ENCODE measurements around the gene SENP2. TPM values are rescaled to one million over a fixed set of nuclear protein-coding genes. Genes with fewer than 3 reads are reported as not detected.
"Not testable (repeated sequence)": the region's sequence is repeated elsewhere in the genome, so short reads cannot be mapped to it uniquely, and the experiment has no call there.

SENP2 gene
- total RNA-seq (2014; rRNA removed; shearing (Covaris generic)), result 23.9 and 38.3 TPM in 2 replicates

DNA sequence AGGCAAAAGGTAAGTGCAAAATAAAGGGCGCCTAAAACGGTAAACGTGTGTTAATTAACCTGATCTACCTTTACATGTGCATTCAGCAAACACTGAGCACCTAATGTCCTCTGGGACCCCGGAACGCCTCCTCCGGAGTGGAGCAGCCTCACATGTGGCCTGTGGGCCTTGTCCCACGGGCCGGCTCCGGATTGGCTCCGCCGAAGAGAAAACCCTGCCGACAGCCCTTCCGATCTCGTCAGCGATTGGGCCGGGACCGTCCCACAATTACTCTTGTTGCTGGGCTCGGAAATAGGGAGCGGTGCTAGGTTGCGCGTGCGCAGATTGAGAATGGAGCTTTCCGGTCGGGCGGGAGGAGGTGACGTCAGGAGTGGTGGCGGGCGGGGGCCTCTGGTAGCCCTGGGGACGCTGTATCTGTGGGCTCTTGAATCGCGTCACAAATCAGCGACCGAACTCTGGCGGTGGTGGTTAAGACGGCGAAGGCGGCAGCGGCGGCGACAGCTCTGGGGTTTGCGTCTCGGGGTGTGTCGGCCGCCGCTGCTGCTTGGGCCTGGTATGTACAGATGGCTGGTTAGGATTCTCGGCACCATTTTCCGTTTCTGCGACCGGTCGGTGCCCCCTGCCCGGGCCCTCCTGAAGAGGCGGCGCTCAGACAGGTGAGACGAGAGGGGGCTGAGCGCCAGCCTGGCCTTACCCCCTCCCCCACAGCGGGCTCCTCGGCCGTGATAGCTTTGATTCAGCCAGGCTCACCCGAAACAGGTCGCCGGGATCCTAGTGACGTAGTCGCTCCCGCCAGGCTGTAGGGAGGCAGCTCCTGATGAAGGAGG, at the start of gene SENP2:
Gene SENP2 (plus strand): TSS at position 437 of the 827 bp plus-strand sequence. CDS start 119 bp downstream, at position 556.
- H3K36me3 ChIP-seq (replicated peaks; ENCODE audit: control insufficient read depth, insufficient read depth, low read length), result no peaks in the 10 kb centered on the region
- H3K4me3 ChIP-seq (ENCODE audit: insufficient read depth, low read depth, low read length), result peak within 1 kb of the TSS; percentile 77
- no peaks in the 10 kb centered on the region for H3K27me3 ChIP-seq (ENCODE audit: control insufficient read depth, insufficient read depth, low read length)
- peak; percentile 96 for DNase-seq

DNA sequence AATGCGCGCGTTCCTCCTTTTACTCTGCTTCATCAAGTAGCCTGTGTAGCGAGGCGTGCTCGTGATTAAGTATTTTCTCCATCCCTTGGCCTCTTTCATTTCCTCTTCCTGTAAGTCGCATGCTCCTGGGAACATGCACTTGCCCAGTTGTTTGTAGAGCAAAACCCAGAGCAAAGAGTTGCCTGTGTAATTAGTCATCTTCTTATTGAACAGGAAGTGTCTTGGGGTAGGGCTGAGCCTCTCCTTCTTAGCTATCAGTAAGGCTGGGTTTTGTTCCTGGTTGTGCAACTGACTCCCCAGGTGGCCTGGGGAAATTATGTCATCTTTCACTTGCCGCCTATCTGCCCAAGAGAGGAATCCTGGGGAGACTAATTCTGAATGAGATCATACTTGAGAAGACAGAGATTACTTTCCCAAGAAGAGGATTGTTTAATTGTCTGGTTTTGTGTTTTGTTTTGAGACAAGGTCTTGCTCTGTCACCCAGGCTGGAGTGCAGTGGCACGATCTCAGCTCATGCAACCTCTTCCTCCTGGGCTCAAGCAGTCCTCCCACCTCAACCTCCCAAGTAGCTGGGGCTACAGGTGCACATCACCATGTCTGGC, 48.6 kb upstream of the SENP2 start:
- no peak for DNase-seq

DNA sequence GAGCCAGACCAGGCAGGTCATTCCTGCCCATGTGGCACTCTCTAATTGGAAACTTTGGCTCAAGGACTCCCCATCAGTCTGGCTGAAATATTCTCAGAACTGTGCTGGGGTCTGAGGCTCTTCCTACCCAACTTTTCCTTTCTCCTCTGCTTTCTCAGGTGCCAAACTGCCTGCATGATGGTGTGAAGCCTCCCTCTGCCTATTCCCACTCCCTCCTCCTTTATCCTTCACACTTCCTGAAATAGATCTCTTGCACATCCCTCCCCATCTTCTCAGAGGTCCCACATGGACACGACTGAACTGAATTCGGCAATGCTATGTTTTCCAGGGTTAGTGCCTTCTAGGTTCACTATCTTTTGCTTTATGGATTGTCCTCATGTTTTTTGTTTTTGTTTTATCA, 46.2 kb upstream of the SENP2 start:
- DNase-seq, result no peak
- H3K27me3 ChIP-seq (ENCODE audit: control insufficient read depth, insufficient read depth, low read length), result no peaks in the 10 kb centered on the region
- H3K4me3 ChIP-seq (ENCODE audit: insufficient read depth, low read depth, low read length), result no peak overlapping the region
- H3K36me3 ChIP-seq (replicated peaks; ENCODE audit: control insufficient read depth, insufficient read depth, low read length), result no peaks in the 10 kb centered on the region

More for the DNA sequence above, 48.6 kb upstream of the SENP2 start:
- H3K27me3 ChIP-seq (ENCODE audit: control insufficient read depth, insufficient read depth, low read length), result no peaks in the 10 kb centered on the region
- no peak overlapping the region for H3K4me3 ChIP-seq (ENCODE audit: insufficient read depth, low read depth, low read length)
- H3K36me3 ChIP-seq (replicated peaks; ENCODE audit: control insufficient read depth, insufficient read depth, low read length), result no peaks in the 10 kb centered on the region

DNA sequence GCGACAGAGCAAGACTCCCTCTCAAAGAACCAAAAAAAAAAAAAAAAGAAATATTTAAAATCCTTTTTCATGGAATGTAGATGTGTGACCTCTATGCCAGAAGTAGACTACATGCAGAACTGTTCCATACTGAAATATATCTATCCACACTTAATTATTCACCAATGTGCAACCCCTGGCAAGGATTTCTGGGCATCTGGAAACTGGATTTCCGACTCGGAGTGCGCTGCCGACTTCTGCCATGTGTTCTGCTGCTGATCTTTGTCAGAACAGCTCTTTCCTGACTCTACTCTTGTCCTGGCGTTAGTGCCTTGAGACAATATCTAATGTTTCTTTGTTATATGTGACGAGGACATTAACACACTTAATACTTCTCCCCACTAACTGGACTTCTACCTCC, 45.4 kb upstream of the SENP2 start:
- no peak overlapping the region for H3K4me3 ChIP-seq (ENCODE audit: insufficient read depth, low read depth, low read length)
- no peak for DNase-seq
- no peaks in the 10 kb centered on the region for H3K36me3 ChIP-seq (replicated peaks; ENCODE audit: control insufficient read depth, insufficient read depth, low read length)
- no peaks in the 10 kb centered on the region for H3K27me3 ChIP-seq (ENCODE audit: control insufficient read depth, insufficient read depth, low read length)

DNA sequence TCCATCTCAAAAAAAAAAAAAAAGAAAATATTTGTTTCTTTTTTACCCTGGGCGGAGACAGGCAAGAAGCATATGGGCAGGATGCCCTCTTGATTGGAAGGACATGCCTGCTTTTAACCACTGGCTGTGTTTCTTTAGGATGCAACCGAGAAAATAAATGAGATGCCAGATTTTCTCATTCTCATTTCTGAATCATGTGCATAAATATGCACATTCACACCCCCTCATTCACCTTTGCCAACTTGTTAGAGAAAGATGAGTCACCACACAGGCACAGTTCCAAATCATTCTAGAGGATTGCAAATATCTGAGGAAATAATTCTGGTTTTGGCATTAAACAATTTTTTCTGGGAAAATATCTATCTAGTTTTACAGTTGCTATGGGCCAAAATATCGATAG, 37.0 kb upstream of the SENP2 start:
- DNase-seq, result no peak
- Histone ChIP-seq H3K4me3 (ENCODE audit: insufficient read depth, low read depth, low read length) (no peak overlapping the region), H3K36me3 (replicated peaks; ENCODE audit: control insufficient read depth, insufficient read depth, low read length) (no peaks in the 10 kb centered on the region), H3K27me3 (ENCODE audit: control insufficient read depth, insufficient read depth, low read length) (no peaks in the 10 kb centered on the region)

DNA sequence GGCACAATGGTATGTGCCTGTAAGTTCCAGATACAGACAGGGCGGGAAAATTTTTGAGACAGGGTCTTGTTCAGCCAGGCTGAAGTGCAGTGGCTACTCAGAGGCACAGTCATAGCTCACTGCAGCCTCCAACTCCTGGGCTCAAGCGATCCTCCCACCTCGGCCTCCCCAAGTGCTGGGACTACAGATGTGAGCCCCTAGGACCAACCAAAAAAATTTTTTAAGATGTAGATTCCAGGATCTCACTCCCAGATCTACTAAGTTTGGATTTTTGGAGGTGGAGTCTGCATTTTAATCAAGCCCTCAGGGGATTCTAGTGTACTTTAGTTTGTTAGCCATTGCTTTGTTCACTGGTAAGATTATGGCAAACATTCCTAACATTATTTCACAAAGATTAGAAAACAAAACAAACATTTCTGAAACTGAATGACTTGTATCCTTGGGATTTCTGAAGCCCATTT, 36.4 kb upstream of the SENP2 start:
- Histone ChIP-seq H3K27me3 (ENCODE audit: control insufficient read depth, insufficient read depth, low read length) (no peaks in the 10 kb centered on the region), H3K4me3 (ENCODE audit: insufficient read depth, low read depth, low read length) (no peak overlapping the region), H3K36me3 (replicated peaks; ENCODE audit: control insufficient read depth, insufficient read depth, low read length) (no peaks in the 10 kb centered on the region)
- no peak for DNase-seq

DNA sequence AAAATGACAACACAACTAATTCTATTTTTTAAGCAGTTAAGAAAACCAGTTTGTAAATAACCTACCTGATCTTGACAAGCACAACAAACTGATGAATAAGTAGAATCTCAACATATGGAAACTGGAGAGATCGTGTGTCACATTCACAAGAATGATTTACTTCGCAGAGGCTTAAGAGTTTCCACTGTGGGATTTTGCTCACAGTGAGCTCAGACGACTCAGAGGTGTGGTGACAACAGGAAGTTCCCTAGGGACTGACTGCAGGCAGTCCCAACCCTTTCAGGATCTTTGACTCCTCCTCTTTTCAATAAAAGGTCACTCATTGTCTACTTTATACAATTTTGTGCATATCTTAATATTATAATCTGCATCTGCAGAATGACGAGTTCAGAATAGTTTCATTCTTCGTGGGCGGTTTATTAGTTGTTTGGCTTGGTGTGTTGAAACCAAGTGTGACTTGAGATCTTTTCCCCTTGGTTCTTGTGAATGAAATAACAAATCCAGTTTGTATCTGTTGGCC, 33.7 kb upstream of the SENP2 start, which contains the start of gene LIPH:
Gene LIPH (minus strand): TSS at position 231 of the 520 bp plus-strand sequence. CDS start 117 bp downstream, at position 114.
- Histone ChIP-seq H3K36me3 (replicated peaks; ENCODE audit: control insufficient read depth, insufficient read depth, low read length) (no peaks in the 10 kb centered on the region), H3K4me3 (ENCODE audit: insufficient read depth, low read depth, low read length) (no peak within 1 kb of the TSS), H3K27me3 (ENCODE audit: control insufficient read depth, insufficient read depth, low read length) (no peaks in the 10 kb centered on the region)
- peak; percentile 51 for DNase-seq

DNA sequence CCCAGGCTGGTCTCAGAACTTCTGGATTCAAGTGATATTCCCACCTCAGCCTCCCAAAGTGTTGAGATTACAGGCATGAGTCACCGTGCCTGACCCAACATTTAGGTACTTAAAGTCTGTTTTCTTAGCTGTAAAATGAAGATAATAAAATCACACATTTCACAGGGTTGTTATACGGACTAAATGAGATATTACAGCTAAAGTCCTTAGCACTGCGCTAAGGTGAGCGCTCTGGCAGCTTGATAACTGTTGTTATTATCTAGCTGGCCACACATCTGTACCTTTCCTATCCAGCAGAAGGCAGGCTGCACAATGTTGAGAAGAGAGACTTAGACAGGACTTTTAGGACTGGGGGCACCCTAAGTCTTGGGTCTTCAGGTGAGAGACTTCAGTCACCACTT, 31.0 kb upstream of the SENP2 start:
- no peaks in the 10 kb centered on the region; the same call in 1 of the 2 replicates for H3K27me3 ChIP-seq (ENCODE audit: control insufficient read depth, insufficient read depth, low read length)
- H3K36me3 ChIP-seq (replicated peaks; ENCODE audit: control insufficient read depth, insufficient read depth, low read length), result no peaks in the 10 kb centered on the region
- no peak for DNase-seq
- H3K4me3 ChIP-seq (ENCODE audit: insufficient read depth, low read depth, low read length), result no peak overlapping the region

DNA sequence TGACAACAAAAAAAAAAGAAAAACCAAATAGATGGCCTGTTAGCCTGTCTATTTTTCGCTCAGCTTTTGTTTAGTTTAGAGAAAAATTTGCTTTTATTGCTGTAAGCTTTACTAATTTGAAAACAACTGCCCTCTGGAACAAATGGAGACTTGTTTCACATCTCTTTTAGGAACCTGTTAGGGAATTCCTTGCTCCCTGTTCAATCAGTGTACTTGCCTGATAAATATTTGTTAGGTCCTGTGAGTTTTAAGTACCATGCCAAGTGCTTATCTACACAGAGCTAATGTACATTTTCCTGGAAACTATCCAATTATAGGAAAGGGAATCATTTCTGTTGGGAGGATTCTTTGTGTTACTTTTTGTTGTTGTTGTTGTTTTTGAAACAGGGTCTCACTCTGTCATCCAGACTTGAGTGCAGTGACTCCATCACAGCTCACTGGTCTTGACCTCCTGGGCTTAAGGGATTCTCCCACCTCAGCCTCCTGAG, 30.2 kb upstream of the SENP2 start:
- no peak overlapping the region for H3K4me3 ChIP-seq (ENCODE audit: insufficient read depth, low read depth, low read length)
- no peaks in the 10 kb centered on the region; the same call in 1 of the 2 replicates for H3K27me3 ChIP-seq (ENCODE audit: control insufficient read depth, insufficient read depth, low read length)
- no peak for DNase-seq
- no peaks in the 10 kb centered on the region for H3K36me3 ChIP-seq (replicated peaks; ENCODE audit: control insufficient read depth, insufficient read depth, low read length)

DNA sequence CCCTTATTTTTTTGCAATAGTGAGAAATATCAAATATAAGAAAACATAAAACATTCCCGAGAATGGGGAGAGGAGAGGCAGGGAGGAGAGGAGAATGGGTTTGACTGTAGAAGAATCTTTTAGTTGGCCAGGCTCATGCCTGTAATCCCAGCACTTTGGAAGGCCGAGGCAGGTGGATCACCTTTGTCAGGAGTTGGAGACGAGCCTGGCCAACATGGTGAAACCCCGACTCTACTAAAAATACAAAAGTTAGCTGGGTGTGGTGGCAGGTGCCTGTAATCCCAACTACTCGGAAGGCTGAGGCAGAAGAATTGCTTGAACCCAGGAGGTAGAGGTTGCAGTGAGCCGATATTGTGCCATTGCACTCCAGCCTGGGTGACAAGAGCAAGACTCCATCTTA, 29.5 kb upstream of the SENP2 start:
- H3K27me3 ChIP-seq (ENCODE audit: control insufficient read depth, insufficient read depth, low read length); H3K36me3 ChIP-seq (replicated peaks; ENCODE audit: control insufficient read depth, insufficient read depth, low read length); H3K4me3 ChIP-seq (ENCODE audit: insufficient read depth, low read depth, low read length); DNase-seq: not testable (repeated sequence)

DNA sequence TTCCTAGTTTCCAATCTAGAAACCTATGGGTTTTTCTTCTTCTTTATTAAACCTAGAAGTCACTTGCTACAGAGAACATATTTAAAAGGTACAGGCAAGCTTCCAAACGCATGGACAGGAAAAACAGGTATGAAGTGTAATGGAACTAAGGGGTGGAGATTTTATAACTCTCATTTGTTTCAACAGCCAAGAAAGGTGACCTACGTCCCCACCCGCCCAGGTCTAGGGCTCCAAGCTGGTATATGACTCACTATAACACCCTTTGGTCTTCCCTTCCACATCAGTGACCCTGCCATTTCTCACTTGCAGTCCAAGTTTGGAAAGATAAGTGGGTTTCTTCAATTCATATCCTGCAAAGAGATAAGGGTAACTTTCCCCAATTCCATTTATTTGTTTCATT, 27.7 kb upstream of the SENP2 start:
- Histone ChIP-seq H3K27me3 (ENCODE audit: control insufficient read depth, insufficient read depth, low read length) (no peaks in the 10 kb centered on the region; the same call in 1 of the 2 replicates), H3K36me3 (replicated peaks; ENCODE audit: control insufficient read depth, insufficient read depth, low read length) (no peaks in the 10 kb centered on the region), H3K4me3 (ENCODE audit: insufficient read depth, low read depth, low read length) (no peak overlapping the region)
- DNase-seq, result no peak

DNA sequence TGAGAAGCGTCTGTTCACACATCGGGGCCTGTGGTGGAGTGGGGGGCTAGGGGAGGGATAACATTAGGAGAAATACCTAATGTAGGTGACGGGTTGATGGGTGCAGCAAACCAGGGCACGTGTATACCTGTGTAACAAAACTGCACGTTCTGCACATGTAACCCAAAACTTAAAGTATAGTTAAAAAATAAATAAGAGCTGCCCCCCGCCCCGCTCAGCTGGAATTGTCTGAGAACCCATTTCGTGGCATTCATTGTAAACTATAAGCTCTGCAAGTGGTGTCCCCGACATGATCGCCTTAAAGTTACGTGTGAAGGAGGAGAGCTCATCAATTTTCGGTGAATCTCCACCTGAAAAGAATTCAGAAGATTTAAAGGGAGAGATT, 26.4 kb upstream of the SENP2 start:
- no peaks in the 10 kb centered on the region for H3K36me3 ChIP-seq (replicated peaks; ENCODE audit: control insufficient read depth, insufficient read depth, low read length)
- no peaks in the 10 kb centered on the region; the same call in 1 of the 2 replicates for H3K27me3 ChIP-seq (ENCODE audit: control insufficient read depth, insufficient read depth, low read length)
- no peak overlapping the region for H3K4me3 ChIP-seq (ENCODE audit: insufficient read depth, low read depth, low read length)
- DNase-seq, result no peak

DNA sequence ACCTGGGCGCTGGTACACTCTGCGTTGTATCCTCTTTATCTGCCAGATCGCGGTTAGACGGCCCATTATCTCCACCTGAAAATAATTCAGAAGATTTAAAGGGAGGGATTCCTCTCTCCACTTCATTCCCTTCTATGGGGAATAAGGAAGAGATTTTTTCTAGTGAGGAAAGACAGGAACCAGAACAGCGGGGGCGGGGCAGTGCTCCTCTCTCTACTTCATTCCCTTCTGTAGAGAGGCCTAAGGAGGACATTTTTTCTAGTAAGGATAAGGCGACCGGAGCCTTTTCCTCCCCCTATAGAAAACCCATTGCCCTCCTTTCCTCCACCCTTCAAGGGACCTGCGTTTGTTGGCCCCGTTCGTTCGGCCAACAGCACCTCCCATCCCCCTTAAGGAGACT, 25.4 kb upstream of the SENP2 start:
- Histone ChIP-seq H3K36me3 (replicated peaks; ENCODE audit: control insufficient read depth, insufficient read depth, low read length) (no peaks in the 10 kb centered on the region), H3K4me3 (ENCODE audit: insufficient read depth, low read depth, low read length) (no peak overlapping the region), H3K27me3 (ENCODE audit: control insufficient read depth, insufficient read depth, low read length) (no peaks in the 10 kb centered on the region; the same call in 1 of the 2 replicates)
- DNase-seq, result no peak

DNA sequence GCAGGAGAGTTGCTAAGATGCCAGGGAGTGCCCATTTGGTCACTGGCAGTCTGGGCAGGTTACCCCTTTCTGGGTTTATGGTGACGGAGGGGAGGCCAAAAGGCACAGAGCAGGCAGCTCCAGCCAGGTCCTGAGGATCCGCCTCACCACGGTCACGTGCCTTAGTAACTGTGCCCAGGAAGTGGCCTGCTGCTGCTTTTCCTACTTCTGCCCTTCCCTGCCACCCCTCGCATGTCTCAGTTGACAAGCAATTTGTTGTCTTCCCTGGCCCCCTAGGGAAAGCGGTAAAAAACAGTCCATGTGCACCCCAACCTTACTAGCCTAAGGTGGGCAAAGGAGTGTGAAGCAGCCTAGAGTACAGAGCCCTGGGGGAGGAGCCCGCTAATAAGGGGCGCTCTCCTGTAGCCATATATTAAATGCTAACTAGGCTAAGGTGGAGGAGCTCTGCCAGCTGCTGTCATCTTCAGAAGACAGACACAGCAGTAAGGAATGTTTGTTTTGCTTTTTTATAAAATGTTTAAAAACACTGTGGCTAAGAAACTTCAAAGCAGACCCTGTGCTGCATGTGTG, 24.6 kb upstream of the SENP2 start:
- Histone ChIP-seq H3K27me3 (ENCODE audit: control insufficient read depth, insufficient read depth, low read length) (no peaks in the 10 kb centered on the region; the same call in 1 of the 2 replicates), H3K4me3 (ENCODE audit: insufficient read depth, low read depth, low read length) (no peak overlapping the region), H3K36me3 (replicated peaks; ENCODE audit: control insufficient read depth, insufficient read depth, low read length) (no peaks in the 10 kb centered on the region)
- no peak for DNase-seq
